ENCODE data around the gene NPAS3.

DNA sequence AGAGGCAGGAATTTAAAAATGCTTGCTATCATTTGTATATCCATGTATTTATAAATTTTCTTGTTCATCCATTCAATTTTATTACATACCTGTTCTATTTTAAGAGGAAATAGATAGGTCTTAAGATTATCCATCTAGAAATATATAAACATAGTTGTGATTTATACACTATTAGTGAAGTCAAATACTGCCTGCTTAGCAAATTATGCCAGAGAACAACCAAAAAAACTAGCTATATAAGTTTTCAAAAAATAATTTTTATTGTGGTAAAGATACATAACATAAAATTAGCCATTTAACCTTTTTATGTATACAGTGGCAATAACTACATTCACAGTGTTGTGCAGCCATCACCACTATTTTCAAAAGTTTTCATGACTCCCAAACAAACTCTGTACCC lies 237.3 kb downstream of the NPAS3 start:
- TF ChIP-seq POLR2A (IDR thresholded peaks at IDR 0.05; ENCODE audit: insufficient read depth in 1 of 2, low read depth in 2 of 2, low read length in 2 of 2) (no peak), ZBTB21 (CRISPR knock-in tag; IDR thresholded peaks at IDR 0.05) (no peak), CEBPB (IDR thresholded peaks at IDR 0.05; ENCODE audit: borderline replicate concordance, low read depth, low read length) (no peak), RFX5 (IDR thresholded peaks at IDR 0.05; ENCODE audit: low read depth, low read length) (no peak), ARID2 (CRISPR knock-in tag; IDR thresholded peaks at IDR 0.05; ENCODE audit: borderline replicate concordance) (no peak)
- TF ChIP-seq, protein P1, sequence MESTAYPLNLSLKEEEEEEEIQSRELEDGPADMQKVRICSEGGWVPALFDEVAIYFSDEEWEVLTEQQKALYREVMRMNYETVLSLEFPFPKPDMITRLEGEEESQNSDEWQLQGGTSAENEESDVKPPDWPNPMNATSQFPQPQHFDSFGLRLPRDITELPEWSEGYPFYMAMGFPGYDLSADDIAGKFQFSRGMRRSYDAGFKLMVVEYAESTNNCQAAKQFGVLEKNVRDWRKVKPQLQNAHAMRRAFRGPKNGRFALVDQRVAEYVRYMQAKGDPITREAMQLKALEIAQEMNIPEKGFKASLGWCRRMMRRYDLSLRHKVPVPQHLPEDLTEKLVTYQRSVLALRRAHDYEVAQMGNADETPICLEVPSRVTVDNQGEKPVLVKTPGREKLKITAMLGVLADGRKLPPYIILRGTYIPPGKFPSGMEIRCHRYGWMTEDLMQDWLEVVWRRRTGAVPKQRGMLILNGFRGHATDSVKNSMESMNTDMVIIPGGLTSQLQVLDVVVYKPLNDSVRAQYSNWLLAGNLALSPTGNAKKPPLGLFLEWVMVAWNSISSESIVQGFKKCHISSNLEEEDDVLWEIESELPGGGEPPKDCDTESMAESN (CRISPR knock-in tag; conservative IDR thresholded peaks at IDR 0.05), result no peak

Data from HepG2 (cell line).